Measurements from ENCODE around the gene PMM1.

DNA sequence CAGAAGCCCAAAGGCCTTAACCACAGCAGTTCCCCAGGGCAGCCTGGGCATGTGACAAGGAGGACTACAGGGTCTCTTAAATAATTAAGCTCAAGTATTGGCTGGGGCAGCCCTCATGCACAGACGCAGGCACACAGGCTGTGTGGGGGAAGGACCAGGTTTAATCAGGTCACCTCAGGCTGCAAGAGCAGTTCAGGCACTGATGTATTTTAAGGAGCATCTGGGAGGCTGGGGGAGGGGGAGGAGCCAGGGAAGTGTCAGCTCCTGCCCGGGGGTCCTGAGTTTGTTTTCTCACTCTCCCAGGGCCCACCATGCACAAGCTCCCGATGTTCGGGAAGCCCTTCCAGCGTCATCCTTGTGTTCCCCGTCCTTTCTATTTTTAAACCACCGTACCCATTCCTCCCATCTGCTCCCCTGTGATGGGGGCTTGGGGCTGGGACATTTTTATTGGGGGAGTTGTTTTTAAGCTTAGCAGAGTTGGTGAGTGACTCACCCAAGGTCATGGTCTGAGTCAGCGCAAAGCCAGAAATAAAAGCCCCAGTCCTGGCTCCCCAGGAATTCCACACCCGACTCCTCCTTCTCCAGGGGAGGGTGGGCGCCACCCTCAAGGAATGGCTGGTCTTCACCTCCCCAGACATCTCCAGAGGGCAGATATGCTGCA, 26.5 kb downstream of the PMM1 start:
- TF ChIP-seq, protein P1, sequence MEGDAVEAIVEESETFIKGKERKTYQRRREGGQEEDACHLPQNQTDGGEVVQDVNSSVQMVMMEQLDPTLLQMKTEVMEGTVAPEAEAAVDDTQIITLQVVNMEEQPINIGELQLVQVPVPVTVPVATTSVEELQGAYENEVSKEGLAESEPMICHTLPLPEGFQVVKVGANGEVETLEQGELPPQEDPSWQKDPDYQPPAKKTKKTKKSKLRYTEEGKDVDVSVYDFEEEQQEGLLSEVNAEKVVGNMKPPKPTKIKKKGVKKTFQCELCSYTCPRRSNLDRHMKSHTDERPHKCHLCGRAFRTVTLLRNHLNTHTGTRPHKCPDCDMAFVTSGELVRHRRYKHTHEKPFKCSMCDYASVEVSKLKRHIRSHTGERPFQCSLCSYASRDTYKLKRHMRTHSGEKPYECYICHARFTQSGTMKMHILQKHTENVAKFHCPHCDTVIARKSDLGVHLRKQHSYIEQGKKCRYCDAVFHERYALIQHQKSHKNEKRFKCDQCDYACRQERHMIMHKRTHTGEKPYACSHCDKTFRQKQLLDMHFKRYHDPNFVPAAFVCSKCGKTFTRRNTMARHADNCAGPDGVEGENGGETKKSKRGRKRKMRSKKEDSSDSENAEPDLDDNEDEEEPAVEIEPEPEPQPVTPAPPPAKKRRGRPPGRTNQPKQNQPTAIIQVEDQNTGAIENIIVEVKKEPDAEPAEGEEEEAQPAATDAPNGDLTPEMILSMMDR (IDR thresholded peaks at IDR 0.05; ENCODE audit: insufficient read depth, low read length) = no peak
- TF ChIP-seq GABPA (IDR thresholded peaks at IDR 0.05; ENCODE audit: low read depth) (no peak), POLR2AphosphoS5 (IDR thresholded peaks at IDR 0.05; ENCODE audit: low read depth) (no peak), SPI1 (IDR thresholded peaks at IDR 0.05; ENCODE audit: borderline replicate concordance, low read depth) (no peak)
- TF ChIP-seq, protein P2, sequence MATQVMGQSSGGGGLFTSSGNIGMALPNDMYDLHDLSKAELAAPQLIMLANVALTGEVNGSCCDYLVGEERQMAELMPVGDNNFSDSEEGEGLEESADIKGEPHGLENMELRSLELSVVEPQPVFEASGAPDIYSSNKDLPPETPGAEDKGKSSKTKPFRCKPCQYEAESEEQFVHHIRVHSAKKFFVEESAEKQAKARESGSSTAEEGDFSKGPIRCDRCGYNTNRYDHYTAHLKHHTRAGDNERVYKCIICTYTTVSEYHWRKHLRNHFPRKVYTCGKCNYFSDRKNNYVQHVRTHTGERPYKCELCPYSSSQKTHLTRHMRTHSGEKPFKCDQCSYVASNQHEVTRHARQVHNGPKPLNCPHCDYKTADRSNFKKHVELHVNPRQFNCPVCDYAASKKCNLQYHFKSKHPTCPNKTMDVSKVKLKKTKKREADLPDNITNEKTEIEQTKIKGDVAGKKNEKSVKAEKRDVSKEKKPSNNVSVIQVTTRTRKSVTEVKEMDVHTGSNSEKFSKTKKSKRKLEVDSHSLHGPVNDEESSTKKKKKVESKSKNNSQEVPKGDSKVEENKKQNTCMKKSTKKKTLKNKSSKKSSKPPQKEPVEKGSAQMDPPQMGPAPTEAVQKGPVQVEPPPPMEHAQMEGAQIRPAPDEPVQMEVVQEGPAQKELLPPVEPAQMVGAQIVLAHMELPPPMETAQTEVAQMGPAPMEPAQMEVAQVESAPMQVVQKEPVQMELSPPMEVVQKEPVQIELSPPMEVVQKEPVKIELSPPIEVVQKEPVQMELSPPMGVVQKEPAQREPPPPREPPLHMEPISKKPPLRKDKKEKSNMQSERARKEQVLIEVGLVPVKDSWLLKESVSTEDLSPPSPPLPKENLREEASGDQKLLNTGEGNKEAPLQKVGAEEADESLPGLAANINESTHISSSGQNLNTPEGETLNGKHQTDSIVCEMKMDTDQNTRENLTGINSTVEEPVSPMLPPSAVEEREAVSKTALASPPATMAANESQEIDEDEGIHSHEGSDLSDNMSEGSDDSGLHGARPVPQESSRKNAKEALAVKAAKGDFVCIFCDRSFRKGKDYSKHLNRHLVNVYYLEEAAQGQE (IDR thresholded peaks at IDR 0.05; ENCODE audit: insufficient replicate concordance, low read depth) = no peak
